ENCODE data around the gene SRGAP3. TPM values are rescaled to one million over a fixed set of nuclear protein-coding genes. Genes with fewer than 3 reads are reported as not detected.

Gene SRGAP3
- total RNA-seq, 1 experiment from 2014 or later, result 17.9 TPM

DNA sequence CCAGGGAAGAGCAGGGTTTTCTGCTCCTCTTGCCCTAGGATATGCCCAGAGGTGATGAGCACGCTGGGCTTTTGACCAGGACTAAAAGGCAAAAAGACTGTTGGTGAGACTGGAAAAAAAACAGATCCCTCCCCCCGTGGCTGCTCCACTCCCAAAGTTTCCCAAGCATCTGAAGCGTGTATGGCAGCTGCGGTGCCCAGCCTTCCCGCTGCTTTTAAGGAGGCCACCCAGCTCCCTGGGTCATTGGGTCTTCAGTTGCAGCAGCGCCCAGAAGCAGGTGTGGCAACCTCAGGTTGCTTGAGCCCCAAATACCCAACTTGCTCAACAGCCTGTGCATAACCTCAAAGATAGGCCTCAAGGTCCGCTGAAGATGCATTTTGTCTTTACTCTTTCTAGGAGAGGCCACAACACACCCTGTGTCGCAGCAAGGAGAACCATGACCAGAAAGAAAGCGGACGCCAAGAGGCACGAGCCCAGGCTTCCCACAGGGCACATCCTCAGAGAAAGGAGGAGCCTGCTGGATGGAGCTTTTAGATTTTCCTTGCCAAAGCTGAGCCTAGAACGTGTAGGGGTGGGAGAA, 2.0 kb downstream of the SRGAP3 start:
- CTCF ChIA-PET, result interaction anchor here (1.3 to 2.6 kb wide), 3 partner anchors 13 to 93 kb away, joined by 3 to 12 read pairs (median 7); no protein-coding TSS in a partner anchor
- Mint-ChIP-seq H3K36me3 (no peaks in the 10 kb centered on the region), H3K27ac (no peak overlapping the region; the same call in 1 of the 2 replicates), H3K27me3 (ENCODE audit: low read depth) (no peaks in the 10 kb centered on the region), H3K9me3 (no peaks in the 10 kb centered on the region), H3K4me1 (peaks cover 51% of the 10 kb centered on the region), H3K4me3 (peak overlapping the region; percentile 81)
- TF ChIP-seq GABPB1 (CRISPR knock-in tag; IDR thresholded peaks at IDR 0.05) (no peak), ESRRA (CRISPR knock-in tag; IDR thresholded peaks at IDR 0.05; ENCODE audit: borderline replicate concordance) (no peak), ZNF232 (CRISPR knock-in tag; IDR thresholded peaks at IDR 0.05) (no peak), ZNF121 (CRISPR knock-in tag; IDR thresholded peaks at IDR 0.05) (no peak), ZBTB21 (CRISPR knock-in tag; IDR thresholded peaks at IDR 0.05; ENCODE audit: borderline replicate concordance) (no peak), CREB1 (CRISPR knock-in tag; IDR thresholded peaks at IDR 0.05) (no peak), MYBL2 (CRISPR knock-in tag; IDR thresholded peaks at IDR 0.05) (no peak), RELA (CRISPR knock-in tag; IDR thresholded peaks at IDR 0.05; ENCODE audit: borderline replicate concordance) (no peak), NFYB (CRISPR knock-in tag; conservative IDR thresholded peaks at IDR 0.05; ENCODE audit: low read depth) (no peak), SMAD3 (CRISPR knock-in tag; IDR thresholded peaks at IDR 0.05; ENCODE audit: borderline replicate concordance) (no peak), SMAD4 (CRISPR knock-in tag; IDR thresholded peaks at IDR 0.05) (no peak), FOXK1 (CRISPR knock-in tag; IDR thresholded peaks at IDR 0.05) (no peak), FOXJ3 (CRISPR knock-in tag; IDR thresholded peaks at IDR 0.05; ENCODE audit: borderline replicate concordance) (no peak)
- TF ChIP-seq, protein P1, sequence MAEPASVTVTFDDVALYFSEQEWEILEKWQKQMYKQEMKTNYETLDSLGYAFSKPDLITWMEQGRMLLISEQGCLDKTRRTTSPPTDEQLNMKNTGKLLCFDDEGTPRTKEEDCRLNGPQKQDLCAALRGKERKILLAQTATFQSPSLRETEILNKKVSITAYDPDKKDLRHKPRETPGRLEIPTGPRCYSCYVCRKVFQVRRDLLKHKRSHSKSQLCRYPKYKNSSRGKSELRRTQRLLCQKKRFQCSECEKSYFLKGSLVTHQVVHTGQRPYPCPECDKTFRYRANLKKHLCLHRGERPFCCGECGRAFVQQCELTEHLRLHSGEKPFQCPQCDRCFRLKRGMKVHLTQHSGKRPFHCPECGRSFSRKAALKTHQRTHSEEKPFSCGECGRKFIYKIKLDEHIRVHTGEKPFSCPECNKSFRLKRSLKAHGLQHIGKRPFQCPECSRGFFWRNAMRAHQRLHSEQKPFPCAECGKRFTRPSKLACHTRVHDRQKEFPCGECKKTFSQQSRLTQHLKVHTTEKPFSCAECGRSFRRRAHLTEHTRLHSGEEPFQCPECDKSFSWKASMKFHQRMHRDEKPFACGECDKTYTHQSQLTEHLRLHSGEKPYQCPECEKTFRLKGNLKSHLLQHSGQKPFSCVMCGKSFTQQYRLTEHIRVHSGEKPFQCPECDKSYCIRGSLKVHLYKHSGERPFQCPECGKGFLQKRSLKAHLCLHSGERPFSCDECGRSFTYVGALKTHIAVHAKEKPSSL (CRISPR knock-in tag; conservative IDR thresholded peaks at IDR 0.05), result no peak
- TF ChIP-seq, protein P2, sequence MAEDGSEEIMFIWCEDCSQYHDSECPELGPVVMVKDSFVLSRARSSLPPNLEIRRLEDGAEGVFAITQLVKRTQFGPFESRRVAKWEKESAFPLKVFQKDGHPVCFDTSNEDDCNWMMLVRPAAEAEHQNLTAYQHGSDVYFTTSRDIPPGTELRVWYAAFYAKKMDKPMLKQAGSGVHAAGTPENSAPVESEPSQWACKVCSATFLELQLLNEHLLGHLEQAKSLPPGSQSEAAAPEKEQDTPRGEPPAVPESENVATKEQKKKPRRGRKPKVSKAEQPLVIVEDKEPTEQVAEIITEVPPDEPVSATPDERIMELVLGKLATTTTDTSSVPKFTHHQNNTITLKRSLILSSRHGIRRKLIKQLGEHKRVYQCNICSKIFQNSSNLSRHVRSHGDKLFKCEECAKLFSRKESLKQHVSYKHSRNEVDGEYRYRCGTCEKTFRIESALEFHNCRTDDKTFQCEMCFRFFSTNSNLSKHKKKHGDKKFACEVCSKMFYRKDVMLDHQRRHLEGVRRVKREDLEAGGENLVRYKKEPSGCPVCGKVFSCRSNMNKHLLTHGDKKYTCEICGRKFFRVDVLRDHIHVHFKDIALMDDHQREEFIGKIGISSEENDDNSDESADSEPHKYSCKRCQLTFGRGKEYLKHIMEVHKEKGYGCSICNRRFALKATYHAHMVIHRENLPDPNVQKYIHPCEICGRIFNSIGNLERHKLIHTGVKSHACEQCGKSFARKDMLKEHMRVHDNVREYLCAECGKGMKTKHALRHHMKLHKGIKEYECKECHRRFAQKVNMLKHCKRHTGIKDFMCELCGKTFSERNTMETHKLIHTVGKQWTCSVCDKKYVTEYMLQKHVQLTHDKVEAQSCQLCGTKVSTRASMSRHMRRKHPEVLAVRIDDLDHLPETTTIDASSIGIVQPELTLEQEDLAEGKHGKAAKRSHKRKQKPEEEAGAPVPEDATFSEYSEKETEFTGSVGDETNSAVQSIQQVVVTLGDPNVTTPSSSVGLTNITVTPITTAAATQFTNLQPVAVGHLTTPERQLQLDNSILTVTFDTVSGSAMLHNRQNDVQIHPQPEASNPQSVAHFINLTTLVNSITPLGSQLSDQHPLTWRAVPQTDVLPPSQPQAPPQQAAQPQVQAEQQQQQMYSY (CRISPR knock-in tag; IDR thresholded peaks at IDR 0.05), result no peak
- TF ChIP-seq, protein P3, sequence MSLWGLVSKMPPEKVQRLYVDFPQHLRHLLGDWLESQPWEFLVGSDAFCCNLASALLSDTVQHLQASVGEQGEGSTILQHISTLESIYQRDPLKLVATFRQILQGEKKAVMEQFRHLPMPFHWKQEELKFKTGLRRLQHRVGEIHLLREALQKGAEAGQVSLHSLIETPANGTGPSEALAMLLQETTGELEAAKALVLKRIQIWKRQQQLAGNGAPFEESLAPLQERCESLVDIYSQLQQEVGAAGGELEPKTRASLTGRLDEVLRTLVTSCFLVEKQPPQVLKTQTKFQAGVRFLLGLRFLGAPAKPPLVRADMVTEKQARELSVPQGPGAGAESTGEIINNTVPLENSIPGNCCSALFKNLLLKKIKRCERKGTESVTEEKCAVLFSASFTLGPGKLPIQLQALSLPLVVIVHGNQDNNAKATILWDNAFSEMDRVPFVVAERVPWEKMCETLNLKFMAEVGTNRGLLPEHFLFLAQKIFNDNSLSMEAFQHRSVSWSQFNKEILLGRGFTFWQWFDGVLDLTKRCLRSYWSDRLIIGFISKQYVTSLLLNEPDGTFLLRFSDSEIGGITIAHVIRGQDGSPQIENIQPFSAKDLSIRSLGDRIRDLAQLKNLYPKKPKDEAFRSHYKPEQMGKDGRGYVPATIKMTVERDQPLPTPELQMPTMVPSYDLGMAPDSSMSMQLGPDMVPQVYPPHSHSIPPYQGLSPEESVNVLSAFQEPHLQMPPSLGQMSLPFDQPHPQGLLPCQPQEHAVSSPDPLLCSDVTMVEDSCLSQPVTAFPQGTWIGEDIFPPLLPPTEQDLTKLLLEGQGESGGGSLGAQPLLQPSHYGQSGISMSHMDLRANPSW (CRISPR knock-in tag; conservative IDR thresholded peaks at IDR 0.05; ENCODE audit: low read depth), result no peak
- TF ChIP-seq, protein P4, sequence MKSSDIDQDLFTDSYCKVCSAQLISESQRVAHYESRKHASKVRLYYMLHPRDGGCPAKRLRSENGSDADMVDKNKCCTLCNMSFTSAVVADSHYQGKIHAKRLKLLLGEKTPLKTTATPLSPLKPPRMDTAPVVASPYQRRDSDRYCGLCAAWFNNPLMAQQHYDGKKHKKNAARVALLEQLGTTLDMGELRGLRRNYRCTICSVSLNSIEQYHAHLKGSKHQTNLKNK (CRISPR knock-in tag; IDR thresholded peaks at IDR 0.05), result no peak
- TF ChIP-seq, protein P5, sequence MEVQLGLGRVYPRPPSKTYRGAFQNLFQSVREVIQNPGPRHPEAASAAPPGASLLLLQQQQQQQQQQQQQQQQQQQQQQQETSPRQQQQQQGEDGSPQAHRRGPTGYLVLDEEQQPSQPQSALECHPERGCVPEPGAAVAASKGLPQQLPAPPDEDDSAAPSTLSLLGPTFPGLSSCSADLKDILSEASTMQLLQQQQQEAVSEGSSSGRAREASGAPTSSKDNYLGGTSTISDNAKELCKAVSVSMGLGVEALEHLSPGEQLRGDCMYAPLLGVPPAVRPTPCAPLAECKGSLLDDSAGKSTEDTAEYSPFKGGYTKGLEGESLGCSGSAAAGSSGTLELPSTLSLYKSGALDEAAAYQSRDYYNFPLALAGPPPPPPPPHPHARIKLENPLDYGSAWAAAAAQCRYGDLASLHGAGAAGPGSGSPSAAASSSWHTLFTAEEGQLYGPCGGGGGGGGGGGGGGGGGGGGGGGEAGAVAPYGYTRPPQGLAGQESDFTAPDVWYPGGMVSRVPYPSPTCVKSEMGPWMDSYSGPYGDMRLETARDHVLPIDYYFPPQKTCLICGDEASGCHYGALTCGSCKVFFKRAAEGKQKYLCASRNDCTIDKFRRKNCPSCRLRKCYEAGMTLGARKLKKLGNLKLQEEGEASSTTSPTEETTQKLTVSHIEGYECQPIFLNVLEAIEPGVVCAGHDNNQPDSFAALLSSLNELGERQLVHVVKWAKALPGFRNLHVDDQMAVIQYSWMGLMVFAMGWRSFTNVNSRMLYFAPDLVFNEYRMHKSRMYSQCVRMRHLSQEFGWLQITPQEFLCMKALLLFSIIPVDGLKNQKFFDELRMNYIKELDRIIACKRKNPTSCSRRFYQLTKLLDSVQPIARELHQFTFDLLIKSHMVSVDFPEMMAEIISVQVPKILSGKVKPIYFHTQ (CRISPR knock-in tag; IDR thresholded peaks at IDR 0.05), result no peak
- TF ChIP-seq, protein P6, sequence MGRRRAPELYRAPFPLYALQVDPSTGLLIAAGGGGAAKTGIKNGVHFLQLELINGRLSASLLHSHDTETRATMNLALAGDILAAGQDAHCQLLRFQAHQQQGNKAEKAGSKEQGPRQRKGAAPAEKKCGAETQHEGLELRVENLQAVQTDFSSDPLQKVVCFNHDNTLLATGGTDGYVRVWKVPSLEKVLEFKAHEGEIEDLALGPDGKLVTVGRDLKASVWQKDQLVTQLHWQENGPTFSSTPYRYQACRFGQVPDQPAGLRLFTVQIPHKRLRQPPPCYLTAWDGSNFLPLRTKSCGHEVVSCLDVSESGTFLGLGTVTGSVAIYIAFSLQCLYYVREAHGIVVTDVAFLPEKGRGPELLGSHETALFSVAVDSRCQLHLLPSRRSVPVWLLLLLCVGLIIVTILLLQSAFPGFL (CRISPR knock-in tag; IDR thresholded peaks at IDR 0.05; ENCODE audit: borderline replicate concordance), result no peak
- POLR2A ChIA-PET, result interaction anchor here (0.8 kb wide), 1 partner anchor 111 kb away, joined by 3 read pairs; no protein-coding TSS in a partner anchor
- ATAC-seq (peak; percentile 5), DNase-seq (ENCODE audit: low spot score) (no peak)

All from WTC11 (cell line).